Gastrocnemius medialis (tissue), 4 donors: ENCODE data around the gene ANKRD23. TPM values are rescaled to one million over a fixed set of nuclear protein-coding genes. Genes with fewer than 3 reads are reported as not detected.

ENCODE experiments used
- ATAC-seq, 2 donors: fragments of 150-250 bp; one replicate each; pipeline ENCODE4 v1.9.1; 2016
- DNase-seq, 2 donors: peaks; one replicate each; pipeline ENCODE4 v3.0.0-alpha.2; 2019
- H3K27ac ChIP-seq, 4 donors: fragments of 200-600 bp; sonication (generic); 1 replicate in 1 of 4; 2 replicates in 3 of 4; pipeline ENCODE4 v1.5.1; 2016 to 2018; ENCODE audit warnings: mild to moderate bottlenecking in 2 of 4, moderate library complexity in 1 of 4
- H3K27me3 ChIP-seq, 3 donors: fragments of 200-600 bp; sonication (generic) in 2 of 3; 1 replicate in 1 of 3; 2 replicates in 2 of 3; pipeline versions ENCODE4 v1.5.1 to v1.6.0; 2016 to 2019; ENCODE audit warnings: mild to moderate bottlenecking in 1 of 3, moderate library complexity in 1 of 3
- H3K36me3 ChIP-seq, 2 donors: fragments of 200-600 bp; sonication (generic) in 1 of 2; one replicate each; pipeline ENCODE4 v1.5.1; 2017 to 2018
- H3K4me1 ChIP-seq, 2 donors: fragments of 200-600 bp; sonication (generic) in 1 of 2; one replicate each; pipeline ENCODE4 v1.5.1; 2016 to 2017; ENCODE audit warnings: mild to moderate bottlenecking in 2 of 2
- H3K4me3 ChIP-seq, 4 donors: fragments of 200-600 bp; sonication (generic) in 3 of 4; 1 replicate in 1 of 4; 2 replicates in 3 of 4; pipeline ENCODE4 v1.5.1; 2016 to 2019; ENCODE audit warnings: mild to moderate bottlenecking in 2 of 4
- H3K9me3 ChIP-seq, 3 donors: fragments of 200-600 bp; sonication (generic) in 2 of 3; 1 replicate in 1 of 3; 2 replicates in 2 of 3; pipeline ENCODE4 v1.5.1; 2016 to 2019
- CTCF ChIP-seq, 5 experiments: fragments of 450-650 bp in 3 of 5; fragments of 200-600 bp in 2 of 5; sonication (generic) in 2 of 5; IDR thresholded peaks in 4 of 5; conservative IDR thresholded peaks in 1 of 5; 1 replicate in 4 of 5; 2 replicates in 1 of 5; pipeline ENCODE4 v1.5.1; 2016 to 2019; ENCODE audit warnings: antibody characterized with exemption in 5 of 5, mild to moderate bottlenecking in 3 of 5, moderate library complexity in 3 of 5
- POLR2A ChIP-seq, 2 donors: fragments of 450-650 bp; IDR thresholded peaks; one replicate each; pipeline ENCODE4 v1.6.1; 2017; ENCODE audit warnings: antibody characterized with exemption in 2 of 2, mild to moderate bottlenecking in 2 of 2, moderate library complexity in 2 of 2
- in situ Hi-C, 4 donors: fragments of 200-750 bp; cut with MboI; loops; one replicate each; pipeline versions ENCODE4 v1.15.0 to v1.8.0; 2017; ENCODE audit warnings: low sequenced_read_pairs in 4 of 4
- intact Hi-C: fragments of 100-400 bp; cut with DNase I; formaldehyde crosslinking; loops from one replicate; pipeline ENCODE4 v1.15.1; 2023; ENCODE audit warnings: low total_unique reads
- total RNA-seq, 4 donors: library from RNA; depleted of rRNA; stranded (reverse); fragments of >200 nt; gene quantifications; one replicate each; pipeline versions ENCODE4 v1.1.0 to v1.2.3, GENCODE V29; 2016

Gene ANKRD23
- 1,000 to 10,000 TPM in 2 of 4 donors, 100 to 1,000 TPM in 2; 642 to 1,565 (median 923) TPM for total RNA-seq

- ATAC-seq (peak; percentile 58 to 62), DNase-seq (peak; percentile 86 to 97)
- H3K27ac ChIP-seq, result peak within 1 kb of the TSS; percentile 94 to 99 (median 96)
Observed at GRCh38 chr2:96843538-96844268, at the start of gene ANKRD23. ANKRD23 (minus strand) TSS chr2:96844021; CDS start chr2:96843992, 29 bp downstream.

GRCh38 chr2:96891591-96892333, 47.9 kb upstream of the ANKRD23 start:
- Histone ChIP-seq H3K4me1 (peaks cover 70 to 73% of the 10 kb centered on the region in 2 donors), H3K27me3 (no peaks in the 10 kb centered on the region), H3K9me3 (no peaks in the 10 kb centered on the region), H3K36me3 (no peaks in the 10 kb centered on the region), H3K27ac (peak overlapping the region; percentile 2 to 44 (median 27)), H3K4me3 (no peak overlapping the region)
- in situ Hi-C loops, result no loop called here
- intact Hi-C loops, result no loop called here
- DNase-seq (no peak), ATAC-seq (no peak)
- TF ChIP-seq POLR2A (IDR thresholded peaks at IDR 0.05), result no peak
- TF ChIP-seq CTCF (IDR thresholded peaks at IDR 0.05 in 4 of 5, conservative IDR thresholded peaks at IDR 0.05 in 1 of 5), result no peak

More at GRCh38 chr2:96843538-96844268, at the start of gene ANKRD23:
- H3K9me3 ChIP-seq, result no peaks in the 10 kb centered on the region
- peaks cover 0 to 27% of the 10 kb centered on the region in 2 donors for H3K36me3 ChIP-seq
- H3K27me3 ChIP-seq, result no peaks in the 10 kb centered on the region
- in situ Hi-C loops (no loop called here), intact Hi-C loops (loop anchor here (2.0 to 5.0 kb wide), 4 partner anchors 73 to 1319 kb away; partner anchors contain the start of gene ANKRD36)
- TF ChIP-seq POLR2A (IDR thresholded peaks at IDR 0.05) (peak; percentile 87 to 98), CTCF (IDR thresholded peaks at IDR 0.05 in 4 of 5, conservative IDR thresholded peaks at IDR 0.05 in 1 of 5) (no peak)
- H3K4me3 ChIP-seq, result peak within 1 kb of the TSS; percentile 52 to 65 (median 64)
- H3K4me1 ChIP-seq, result peaks cover 21 to 44% of the 10 kb centered on the region in 2 donors

- ATAC-seq, result no peak
- peak overlapping the region in 2 of 4 donors; percentile 2 to 44 for H3K27ac ChIP-seq
- intact Hi-C loops, result no loop called here
Observed at GRCh38 chr2:96890726-96891385, 47.0 kb upstream of the ANKRD23 start.

More at GRCh38 chr2:96890726-96891385, 47.0 kb upstream of the ANKRD23 start:
- DNase-seq, result no peak
- Histone ChIP-seq H3K9me3 (no peaks in the 10 kb centered on the region), H3K4me1 (peaks cover 69 to 70% of the 10 kb centered on the region in 2 donors), H3K27me3 (no peaks in the 10 kb centered on the region), H3K36me3 (no peaks in the 10 kb centered on the region), H3K4me3 (no peak overlapping the region)
- TF ChIP-seq POLR2A (IDR thresholded peaks at IDR 0.05), result no peak
- TF ChIP-seq CTCF (IDR thresholded peaks at IDR 0.05 in 4 of 5, conservative IDR thresholded peaks at IDR 0.05 in 1 of 5), result no peak
- in situ Hi-C loops, result no loop called here
